Measurements from ENCODE around the gene ITK.
"Not testable (repeated sequence)": the region's sequence is repeated elsewhere in the genome, so short reads cannot be mapped to it uniquely, and the experiment has no call there.

Gene ITK

GRCh38 chr5:157168286-157168685, 12.4 kb upstream of the ITK start:
- H3K4me1 ChIP-seq (ENCODE audit: control insufficient read depth, insufficient read depth, low read length, poor library complexity, severe bottlenecking), result peaks cover 18% of the 10 kb centered on the region
- WGBS, 2 experiments (ENCODE audit: insufficient coverage in 2 of 2), result 94 to 100% methylated on average over 2 to 5 of the region's 5 CpGs
- no peaks in the 10 kb centered on the region for H3K9me3 ChIP-seq (ENCODE audit: control insufficient read depth, low read length)
- H3K27ac ChIP-seq (ENCODE audit: low read depth, low read length, severe bottlenecking), result no peak overlapping the region
- no peak overlapping the region for H3K4me3 ChIP-seq (ENCODE audit: extremely low read depth, insufficient read depth, low read length, poor library complexity, severe bottlenecking)
- no peaks in the 10 kb centered on the region for H3K36me3 ChIP-seq (ENCODE audit: control insufficient read depth, insufficient read depth, low read length)

GRCh38 chr5:157172403-157172802, 8.2 kb upstream of the ITK start:
- Histone ChIP-seq H3K4me1 (ENCODE audit: control insufficient read depth, insufficient read depth, low read length, poor library complexity, severe bottlenecking) (peaks cover 6% of the 10 kb centered on the region), H3K4me3 (ENCODE audit: extremely low read depth, insufficient read depth, low read length, poor library complexity, severe bottlenecking) (no peak overlapping the region), H3K9me3 (ENCODE audit: control insufficient read depth, low read length) (no peaks in the 10 kb centered on the region), H3K27ac (ENCODE audit: low read depth, low read length, severe bottlenecking) (no peak overlapping the region), H3K36me3 (ENCODE audit: control insufficient read depth, insufficient read depth, low read length) (no peaks in the 10 kb centered on the region)
- WGBS, 2 experiments (ENCODE audit: insufficient coverage in 2 of 2), result 56 to 80% methylated on average over 1 to 2 of the region's 2 CpGs

DNA sequence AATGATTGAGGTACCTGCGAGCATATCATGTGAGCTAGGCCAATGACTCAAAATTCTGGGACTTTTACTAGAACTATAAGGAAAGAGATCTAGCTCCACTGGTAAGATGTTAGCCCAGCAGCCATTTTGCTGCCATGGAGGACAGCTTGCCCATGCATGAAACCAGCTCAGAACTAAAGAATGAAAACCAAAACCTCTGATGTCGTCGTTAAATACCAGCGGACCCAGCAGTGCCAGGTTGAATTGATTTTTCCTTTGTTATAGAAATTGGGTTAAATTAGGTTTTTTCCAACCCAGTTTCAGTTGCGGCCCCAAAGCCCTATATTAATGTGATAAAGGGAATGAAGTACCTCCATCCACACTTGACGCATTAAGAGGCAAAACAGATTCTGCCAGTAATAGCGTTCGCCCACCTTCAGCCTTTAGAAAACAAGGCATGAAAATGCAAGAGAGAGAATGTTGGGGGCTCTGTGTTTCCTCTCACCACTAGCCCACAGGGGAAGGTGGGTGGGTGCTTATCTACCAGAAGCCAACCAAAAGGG, 5.5 kb upstream of the ITK start:
- H3K27ac ChIP-seq (ENCODE audit: low read depth, low read length, severe bottlenecking), result no peak overlapping the region
- WGBS, 2 experiments (ENCODE audit: insufficient coverage in 2 of 2), result 98 to 100% methylated on average over 1 to 6 of the region's 8 CpGs

DNA sequence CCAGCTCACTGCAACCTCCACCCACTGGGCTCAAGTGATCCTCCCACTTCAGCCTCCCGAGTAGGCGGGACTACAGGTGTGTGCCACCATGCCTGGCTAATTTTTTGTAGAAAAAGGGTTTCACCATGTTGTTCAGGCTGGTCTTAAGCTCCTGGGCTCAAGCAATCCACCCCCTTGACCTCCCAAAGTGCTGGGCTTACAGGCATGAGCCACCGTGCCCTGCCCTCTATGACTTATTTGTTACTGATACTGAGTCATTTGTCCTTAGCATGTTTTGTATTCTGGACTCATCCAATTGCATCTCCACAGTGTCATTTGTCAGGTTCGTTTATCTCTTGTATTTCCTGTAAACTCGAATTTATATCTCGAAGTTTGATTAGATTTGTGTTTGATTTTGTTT, 2.7 kb upstream of the ITK start:
- no peaks in the 10 kb centered on the region for H3K4me1 ChIP-seq (ENCODE audit: control insufficient read depth, insufficient read depth, low read length, poor library complexity, severe bottlenecking)
- H3K27ac ChIP-seq (ENCODE audit: low read depth, low read length, severe bottlenecking), result no peak overlapping the region
- H3K36me3 ChIP-seq (ENCODE audit: control insufficient read depth, insufficient read depth, low read length), result no peaks in the 10 kb centered on the region
- WGBS, 2 experiments (ENCODE audit: insufficient coverage in 2 of 2), result 63 to 89% methylated on average over 2 to 3 of the region's 6 CpGs
- no peaks in the 10 kb centered on the region for H3K9me3 ChIP-seq (ENCODE audit: control insufficient read depth, low read length)
- no peak overlapping the region for H3K4me3 ChIP-seq (ENCODE audit: extremely low read depth, insufficient read depth, low read length, poor library complexity, severe bottlenecking)

More for the DNA sequence above, 5.5 kb upstream of the ITK start:
- Histone ChIP-seq H3K9me3 (ENCODE audit: control insufficient read depth, low read length) (no peaks in the 10 kb centered on the region), H3K4me3 (ENCODE audit: extremely low read depth, insufficient read depth, low read length, poor library complexity, severe bottlenecking) (no peak overlapping the region), H3K4me1 (ENCODE audit: control insufficient read depth, insufficient read depth, low read length, poor library complexity, severe bottlenecking) (peaks cover 3% of the 10 kb centered on the region), H3K36me3 (ENCODE audit: control insufficient read depth, insufficient read depth, low read length) (no peaks in the 10 kb centered on the region)

GRCh38 chr5:157178966-157179365, 1.7 kb upstream of the ITK start:
- WGBS, 2 experiments (ENCODE audit: insufficient coverage in 2 of 2), result 91% methylated on average over 3 of the region's 3 CpGs; no CpG with 5 or more reads in 1 of the 2 experiments
- Histone ChIP-seq H3K4me3 (ENCODE audit: extremely low read depth, insufficient read depth, low read length, poor library complexity, severe bottlenecking) (no peak overlapping the region), H3K9me3 (ENCODE audit: control insufficient read depth, low read length) (no peaks in the 10 kb centered on the region), H3K27ac (ENCODE audit: low read depth, low read length, severe bottlenecking) (no peak overlapping the region), H3K4me1 (ENCODE audit: control insufficient read depth, insufficient read depth, low read length, poor library complexity, severe bottlenecking) (no peaks in the 10 kb centered on the region), H3K36me3 (ENCODE audit: control insufficient read depth, insufficient read depth, low read length) (no peaks in the 10 kb centered on the region)

DNA sequence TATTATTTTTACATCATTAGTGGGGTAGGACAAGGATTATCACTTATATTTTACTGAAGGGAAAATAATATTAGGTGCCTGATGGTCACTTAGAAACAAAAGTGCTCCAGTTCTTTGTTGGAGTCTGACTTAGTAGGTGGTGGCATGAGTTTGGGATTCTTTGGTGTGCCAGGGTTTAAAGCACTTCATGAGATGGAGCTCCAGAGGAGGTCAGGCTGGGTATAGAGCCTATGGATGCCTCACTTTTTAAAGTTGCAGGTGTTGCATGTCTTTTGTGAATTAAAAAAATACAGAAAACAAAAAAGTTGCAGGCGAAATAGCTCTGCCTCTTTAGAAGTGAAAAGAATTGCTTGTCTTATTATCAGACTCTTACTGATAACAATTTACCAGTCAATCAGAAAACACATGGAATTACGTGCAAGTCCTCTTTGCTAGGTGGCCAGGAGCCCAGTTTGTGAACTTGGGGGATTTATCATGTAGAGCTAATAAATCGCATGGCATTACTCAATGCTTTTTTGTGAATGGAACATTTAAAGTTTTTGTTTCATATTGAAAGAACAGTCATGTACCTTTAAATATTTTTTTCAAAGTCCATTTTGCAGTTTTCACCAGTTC, 1.6 kb downstream of the ITK start:
- Histone ChIP-seq H3K4me1 (ENCODE audit: control insufficient read depth, insufficient read depth, low read length, poor library complexity, severe bottlenecking) (no peaks in the 10 kb centered on the region), H3K4me3 (ENCODE audit: extremely low read depth, insufficient read depth, low read length, poor library complexity, severe bottlenecking) (no peak overlapping the region), H3K9me3 (ENCODE audit: control insufficient read depth, low read length) (no peaks in the 10 kb centered on the region), H3K36me3 (ENCODE audit: control insufficient read depth, insufficient read depth, low read length) (no peaks in the 10 kb centered on the region), H3K27ac (ENCODE audit: low read depth, low read length, severe bottlenecking) (no peak overlapping the region)
- 100% methylated on average over 2 of the region's 3 CpGs; no CpG with 5 or more reads in 1 of the 2 experiments for WGBS, 2 experiments (ENCODE audit: insufficient coverage in 2 of 2)

- Histone ChIP-seq H3K36me3 (ENCODE audit: control insufficient read depth, insufficient read depth, low read length) (no peaks in the 10 kb centered on the region), H3K4me3 (ENCODE audit: extremely low read depth, insufficient read depth, low read length, poor library complexity, severe bottlenecking) (no peak overlapping the region), H3K27ac (ENCODE audit: low read depth, low read length, severe bottlenecking) (no peak overlapping the region), H3K9me3 (ENCODE audit: control insufficient read depth, low read length) (no peaks in the 10 kb centered on the region), H3K4me1 (ENCODE audit: control insufficient read depth, insufficient read depth, low read length, poor library complexity, severe bottlenecking) (no peaks in the 10 kb centered on the region)
- WGBS, 2 experiments (ENCODE audit: insufficient coverage in 2 of 2), result 93 to 94% methylated on average over 7 of the region's 8 CpGs
These were observed 3.6 kb downstream of the ITK start for GRCh38 chr5:157184117-157184670.

DNA sequence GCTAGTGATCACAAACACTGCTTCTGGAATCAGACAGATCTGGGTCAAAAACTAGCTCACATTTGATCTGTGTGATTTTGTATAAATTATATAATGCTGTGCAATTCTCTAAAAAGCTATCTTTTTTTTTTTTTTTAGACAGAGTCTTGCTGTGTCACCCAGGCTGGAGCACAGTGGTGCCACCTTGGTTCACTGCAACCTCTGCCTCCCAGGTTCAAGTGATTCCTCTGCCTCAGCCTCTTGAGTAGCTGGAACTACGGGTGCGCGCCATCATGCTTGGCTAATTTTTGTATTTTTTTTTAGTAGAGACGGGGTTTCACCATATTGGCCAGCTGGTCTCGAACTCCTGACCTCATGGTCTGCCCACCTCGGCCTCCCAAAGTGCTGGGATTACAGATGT, 4.5 kb downstream of the ITK start:
- not testable (repeated sequence) for H3K4me1 ChIP-seq (ENCODE audit: control insufficient read depth, insufficient read depth, low read length, poor library complexity, severe bottlenecking); H3K4me3 ChIP-seq (ENCODE audit: extremely low read depth, insufficient read depth, low read length, poor library complexity, severe bottlenecking); H3K27ac ChIP-seq (ENCODE audit: low read depth, low read length, severe bottlenecking); H3K36me3 ChIP-seq (ENCODE audit: control insufficient read depth, insufficient read depth, low read length); H3K9me3 ChIP-seq (ENCODE audit: control insufficient read depth, low read length)
- 95 to 97% methylated on average over 5 to 6 of the region's 6 CpGs for WGBS, 2 experiments (ENCODE audit: insufficient coverage in 2 of 2)

GRCh38 chr5:157186309-157187045, 5.8 kb downstream of the ITK start:
- Histone ChIP-seq H3K4me1 (ENCODE audit: control insufficient read depth, insufficient read depth, low read length, poor library complexity, severe bottlenecking) (no peaks in the 10 kb centered on the region), H3K9me3 (ENCODE audit: control insufficient read depth, low read length) (no peaks in the 10 kb centered on the region), H3K4me3 (ENCODE audit: extremely low read depth, insufficient read depth, low read length, poor library complexity, severe bottlenecking) (no peak overlapping the region), H3K36me3 (ENCODE audit: control insufficient read depth, insufficient read depth, low read length) (no peaks in the 10 kb centered on the region), H3K27ac (ENCODE audit: low read depth, low read length, severe bottlenecking) (no peak overlapping the region)
- 84 to 86% methylated on average over 7 to 8 of the region's 12 CpGs for WGBS, 2 experiments (ENCODE audit: insufficient coverage in 2 of 2)

GRCh38 chr5:157187046-157187754, 6.6 kb downstream of the ITK start:
- H3K27ac ChIP-seq (ENCODE audit: low read depth, low read length, severe bottlenecking), result no peak overlapping the region
- WGBS, 2 experiments (ENCODE audit: insufficient coverage in 2 of 2), result 56 to 66% methylated on average over 3 to 5 of the region's 5 CpGs
- H3K4me1 ChIP-seq (ENCODE audit: control insufficient read depth, insufficient read depth, low read length, poor library complexity, severe bottlenecking), result no peaks in the 10 kb centered on the region
- no peaks in the 10 kb centered on the region for H3K9me3 ChIP-seq (ENCODE audit: control insufficient read depth, low read length)
- no peaks in the 10 kb centered on the region for H3K36me3 ChIP-seq (ENCODE audit: control insufficient read depth, insufficient read depth, low read length)
- no peak overlapping the region for H3K4me3 ChIP-seq (ENCODE audit: extremely low read depth, insufficient read depth, low read length, poor library complexity, severe bottlenecking)

Data from mesodermal cell (in vitro differentiated cells).